Common myeloid progenitor, CD34-positive (primary cell): Measurements from ENCODE around the gene GPR146.

ENCODE experiments used
- CTCF ChIA-PET: fragments of 350-600 bp; sonication (Branson Sonifier 250); formaldehyde crosslinking; loops from one replicate; lab custom pipeline; 2021; ENCODE audit warnings: antibody characterized with exemption; lab: Charles Lee
- POLR2A ChIA-PET: fragments of 350-600 bp; sonication (Branson Sonifier 250); formaldehyde crosslinking; loops from one replicate; lab custom pipeline; 2021; ENCODE audit warnings: antibody characterized with exemption; lab: Charles Lee
- DNase-seq, 3 donors: peaks; one replicate each; pipeline versions ENCODE4 v3.0.0 to v3.0.0-alpha.2; 2013
- H3K27ac ChIP-seq, 2 experiments: 1 replicate in 1 of 2; 2 replicates in 1 of 2; pipeline ENCODE4 v1.7.0; 2013; ENCODE audit warnings: inconsistent platforms in 2 of 2, low read length in 2 of 2, mild to moderate bottlenecking in 2 of 2, low read depth in 1 of 2, moderate library complexity in 1 of 2; ENCODE audit not compliant: severe bottlenecking in 2 of 2, insufficient read depth in 1 of 2, poor library complexity in 1 of 2
- H3K27me3 ChIP-seq, 5 experiments: replicated peaks in 2 of 5; 1 replicate in 3 of 5; 2 replicates in 2 of 5; pipeline versions ENCODE4 v1.6.1 to v1.7.0; 2013; ENCODE audit warnings: low read length in 4 of 5, mild to moderate bottlenecking in 2 of 5, moderate library complexity in 2 of 5, inconsistent platforms in 1 of 5; ENCODE audit not compliant: insufficient read depth in 5 of 5, control insufficient read depth in 4 of 5
- H3K36me3 ChIP-seq, 4 experiments: 1 replicate in 2 of 4; 2 replicates in 2 of 4; pipeline versions ENCODE4 v1.6.1 to v1.7.0; 2013; ENCODE audit warnings: low read length in 3 of 4, control low read depth in 1 of 4, mild to moderate bottlenecking in 1 of 4; ENCODE audit not compliant: control insufficient read depth in 4 of 4, insufficient read depth in 4 of 4
- H3K4me1 ChIP-seq, 4 experiments: 1 replicate in 3 of 4; 2 replicates in 1 of 4; pipeline versions ENCODE4 v1.6.1 to v1.7.1; 2013; ENCODE audit warnings: low read length in 3 of 4, mild to moderate bottlenecking in 3 of 4, control low read depth in 1 of 4, inconsistent platforms in 1 of 4, moderate library complexity in 1 of 4; ENCODE audit not compliant: control insufficient read depth in 4 of 4, insufficient read depth in 4 of 4; ENCODE audit errors: control extremely low read depth in 1 of 4
- H3K4me3 ChIP-seq, 7 experiments: 1 replicate in 4 of 7; 2 replicates in 3 of 7; pipeline versions ENCODE4 v1.5.1 to v1.7.0; 2013; ENCODE audit warnings: mild to moderate bottlenecking in 7 of 7, low read length in 6 of 7, moderate library complexity in 6 of 7, inconsistent platforms in 2 of 7, low read depth in 2 of 7, control low read depth in 1 of 7; ENCODE audit not compliant: insufficient read depth in 4 of 7, control insufficient read depth in 1 of 7; ENCODE audit errors: extremely low read depth in 1 of 7
- H3K9me3 ChIP-seq, 5 experiments: 1 replicate in 4 of 5; 2 replicates in 1 of 5; pipeline versions ENCODE4 v1.6.1 to v1.7.1; 2013; ENCODE audit warnings: low read length in 4 of 5, mild to moderate bottlenecking in 2 of 5, inconsistent platforms in 1 of 5, low read depth in 1 of 5, moderate library complexity in 1 of 5; ENCODE audit not compliant: control insufficient read depth in 4 of 5, insufficient read depth in 2 of 5; ENCODE audit errors: control extremely low read depth in 1 of 5
- WGBS: methylation state at CpG from one replicate; pipeline ENCODE4 v1.1.5; 2013; ENCODE audit not compliant: insufficient coverage; 5-methylcytosine and 5-hydroxymethylcytosine counted together

GPR146 gene

GRCh38 chr7:1098243-1099153, 54.2 kb downstream of the GPR146 start:
- peaks cover 0 to 5% (median 3%) of the 10 kb centered on the region in 4 experiments for H3K36me3 ChIP-seq
- peaks cover 0 to 5% (median 0%) of the 10 kb centered on the region in 4 experiments for H3K4me1 ChIP-seq
- H3K27me3 ChIP-seq = no peaks in the 10 kb centered on the region
- WGBS = 94% methylated on average over 39 of the region's 43 CpGs
- CTCF ChIA-PET = no interaction called here
- POLR2A ChIA-PET = interaction anchor here (1.1 kb wide), 1 partner anchor 33 kb away, joined by 4 read pairs; no protein-coding TSS in a partner anchor
- no peak overlapping the region for H3K4me3 ChIP-seq
- H3K9me3 ChIP-seq = peaks cover 0 to 3% (median 0%) of the 10 kb centered on the region in 5 experiments
- H3K27ac ChIP-seq = no peak overlapping the region
- DNase-seq = no peak

GRCh38 chr7:1099154-1099542, 54.8 kb downstream of the GPR146 start:
- no peak overlapping the region for H3K4me3 ChIP-seq
- POLR2A ChIA-PET = interaction anchor here (1.1 kb wide), 1 partner anchor 33 kb away, joined by 4 read pairs; no protein-coding TSS in a partner anchor
- WGBS = 99% methylated on average over 17 of the region's 26 CpGs
- CTCF ChIA-PET = interaction anchor here (1.0 to 1.4 kb wide), 3 partner anchors 11 to 26 kb away, joined by 3 to 4 read pairs (median 3); partner anchors contain the start of gene GPER1
- no peaks in the 10 kb centered on the region for H3K27me3 ChIP-seq
- no peak overlapping the region for H3K27ac ChIP-seq
- DNase-seq = no peak
- H3K36me3 ChIP-seq = peaks cover 0 to 5% (median 3%) of the 10 kb centered on the region in 4 experiments
- H3K9me3 ChIP-seq = peaks cover 0 to 3% (median 0%) of the 10 kb centered on the region in 5 experiments
- H3K4me1 ChIP-seq = peaks cover 0 to 7% (median 0%) of the 10 kb centered on the region in 4 experiments

- H3K9me3 ChIP-seq = peaks cover 0 to 3% (median 0%) of the 10 kb centered on the region in 5 experiments
- no peaks in the 10 kb centered on the region for H3K27me3 ChIP-seq
- ChIA-PET CTCF (interaction anchor here (1.0 to 1.4 kb wide), 3 partner anchors 11 to 26 kb away, joined by 3 to 4 read pairs (median 3); partner anchors contain the start of gene GPER1), POLR2A (interaction anchor here (1.1 kb wide), 1 partner anchor 34 kb away, joined by 4 read pairs; no protein-coding TSS in a partner anchor)
- H3K4me3 ChIP-seq = no peak overlapping the region
- no peak overlapping the region for H3K27ac ChIP-seq
- 96% methylated on average over 14 of the region's 16 CpGs for WGBS
- peaks cover 0 to 5% (median 3%) of the 10 kb centered on the region in 4 experiments for H3K36me3 ChIP-seq
- peaks cover 0 to 4% (median 0%) of the 10 kb centered on the region in 4 experiments for H3K4me1 ChIP-seq
- no peak for DNase-seq
Measured at GRCh38 chr7:1099637-1100036, 55.3 kb downstream of the GPR146 start.

- 78% methylated on average over 2 of the region's 14 CpGs for WGBS
- Histone ChIP-seq H3K36me3 (peaks cover 0 to 5% (median 3%) of the 10 kb centered on the region in 4 experiments), H3K27me3 (no peaks in the 10 kb centered on the region), H3K27ac (no peak overlapping the region), H3K4me3 (no peak overlapping the region), H3K4me1 (peaks cover 0 to 4% (median 0%) of the 10 kb centered on the region in 4 experiments), H3K9me3 (peaks cover 0 to 3% (median 0%) of the 10 kb centered on the region in 5 experiments)
- DNase-seq = no peak
- CTCF ChIA-PET = interaction anchor here (1.2 to 1.4 kb wide), 2 partner anchors 25 to 27 kb away, joined by 3 to 4 read pairs; no protein-coding TSS in a partner anchor
- POLR2A ChIA-PET = no interaction called here
Measured at GRCh38 chr7:1100386-1100785, 56.0 kb downstream of the GPR146 start.

GRCh38 chr7:1100834-1101562, 56.7 kb downstream of the GPR146 start:
- CTCF ChIA-PET = interaction anchor here (1.4 kb wide), 1 partner anchor 24 kb away, joined by 3 read pairs; no protein-coding TSS in a partner anchor
- POLR2A ChIA-PET = no interaction called here
- DNase-seq = no peak
- Histone ChIP-seq H3K36me3 (peaks cover 0 to 5% (median 4%) of the 10 kb centered on the region in 4 experiments), H3K9me3 (peaks cover 0 to 3% (median 0%) of the 10 kb centered on the region in 5 experiments), H3K4me3 (no peak overlapping the region), H3K4me1 (peaks cover 0 to 4% (median 0%) of the 10 kb centered on the region in 4 experiments), H3K27ac (no peak overlapping the region), H3K27me3 (no peaks in the 10 kb centered on the region)
- 97% methylated on average over 34 of the region's 34 CpGs for WGBS

GRCh38 chr7:1101563-1102431, 57.5 kb downstream of the GPR146 start:
- 95% methylated on average over 46 of the region's 47 CpGs for WGBS
- H3K27me3 ChIP-seq = no peaks in the 10 kb centered on the region
- H3K27ac ChIP-seq = no peak overlapping the region
- DNase-seq = no peak
- CTCF ChIA-PET = interaction anchor here (0.8 to 1.2 kb wide), 3 partner anchors 14 to 37 kb away, joined by 3 to 4 read pairs (median 3); a partner anchor contains a TSS
- H3K4me1 ChIP-seq = peaks cover 0 to 4% (median 0%) of the 10 kb centered on the region in 4 experiments
- peaks cover 0 to 6% (median 5%) of the 10 kb centered on the region in 4 experiments for H3K36me3 ChIP-seq
- no peak overlapping the region for H3K4me3 ChIP-seq
- H3K9me3 ChIP-seq = peaks cover 0 to 3% (median 0%) of the 10 kb centered on the region in 5 experiments
- POLR2A ChIA-PET = no interaction called here
